A549 (cell line): Measurements from ENCODE around the gene SBK2. TPM values are rescaled to one million over a fixed set of nuclear protein-coding genes. Genes with fewer than 3 reads are reported as not detected.

ENCODE experiments used
- ATAC-seq, 2 experiments: fragments of 200-7000 bp in 1 of 2; fragments of >200 bp in 1 of 2; cut with Nextera tagmentation in 1 of 2; cut with Tn5 transposase in 1 of 2; 3 replicates each; pipeline versions ENCODE4 v1.8.0 to v1.9.1; 2018 to 2020; ENCODE audit warnings: mild to moderate bottlenecking in 1 of 2, moderate library complexity in 1 of 2
- CTCF ChIA-PET: fragments of 300-600 bp; sonication (Branson Sonifier 250); formaldehyde crosslinking; extraction: SDS; loops from one replicate; lab custom pipeline; 2021; ENCODE audit warnings: antibody characterized with exemption, inconsistent platforms; lab: Yijun Ruan, JAX
- POLR2A ChIA-PET: fragments of 350-600 bp; formaldehyde crosslinking; extraction: SDS; loops from one replicate; lab custom pipeline; 2021; ENCODE audit warnings: antibody characterized with exemption, inconsistent platforms; lab: Yijun Ruan, JAX
- DNase-seq, 2 experiments: peaks; one replicate each; pipeline versions ENCODE4 v3.0.0 to v3.0.0-alpha.2; 2011 to 2016; ENCODE audit warnings: low read depth in 1 of 2, low spot score in 1 of 2
- FAIRE-seq: peaks from 2 replicates; lab custom pipeline; 2011; peaks lifted over from hg19 to GRCh38; lab: Jason Lieb, UNC
- H3K27ac ChIP-seq, 2 experiments: fragments of >200 bp; sonication (Bioruptor Twin); formaldehyde crosslinking; 3 replicates each; pipeline ENCODE4 v1.5.1; 2016 to 2017
- H3K4me1 ChIP-seq: fragments of >200 bp; sonication (Bioruptor Twin); formaldehyde crosslinking; 3 replicates; pipeline ENCODE4 v1.6.1; 2016
- H3K4me2 ChIP-seq: fragments of >200 bp; sonication (Bioruptor Twin); formaldehyde crosslinking; 3 replicates; pipeline ENCODE4 v1.6.1; 2016
- H3K4me3 ChIP-seq: fragments of >200 bp; sonication (Bioruptor Twin); formaldehyde crosslinking; 3 replicates; pipeline ENCODE4 v1.5.1; 2016
- H3K9me3 ChIP-seq: fragments of >200 bp; sonication (Bioruptor Twin); formaldehyde crosslinking; 3 replicates; pipeline ENCODE4 v1.6.1; 2016
- BCL3 ChIP-seq: fragments of >200 bp; sonication (Bioruptor Twin); formaldehyde crosslinking; IDR thresholded peaks from 3 replicates; pipeline ENCODE4 v1.6.1; 2016
- BHLHE40 ChIP-seq: IDR thresholded peaks from 2 replicates; pipeline ENCODE4 v1.6.1; 2012; ENCODE audit warnings: low read depth, low read length, inconsistent platforms
- FOSB ChIP-seq: fragments of 250-450 bp; sonication (Bioruptor Pico); IDR thresholded peaks from 2 replicates; pipeline ENCODE4 v1.5.0; 2020; ENCODE audit warnings: mild to moderate bottlenecking, moderate library complexity
- FOSL2 ChIP-seq, 2 experiments: fragments of 450-650 bp in 1 of 2; fragments of >200 bp in 1 of 2; sonication (Bioruptor Twin) in 1 of 2; formaldehyde crosslinking; IDR thresholded peaks; 2 replicates each; pipeline versions ENCODE4 v1.5.0 to v1.6.1; 2016 to 2020; ENCODE audit warnings: mild to moderate bottlenecking in 1 of 2, moderate library complexity in 1 of 2
- HEYL ChIP-seq: fragments of 250-450 bp; sonication (Bioruptor Pico); IDR thresholded peaks from 2 replicates; pipeline ENCODE4 v1.8.0; 2021; ENCODE audit warnings: mild to moderate bottlenecking, moderate library complexity
- HOXB5 ChIP-seq: fragments of 250-450 bp; sonication (Bioruptor Pico); IDR thresholded peaks from 2 replicates; pipeline ENCODE4 v1.5.0; 2020; ENCODE audit warnings: mild to moderate bottlenecking, moderate library complexity
- JUN ChIP-seq, 2 experiments: fragments of >200 bp; sonication (Bioruptor Twin); formaldehyde crosslinking; IDR thresholded peaks; 2 replicates in 1 of 2; 3 replicates in 1 of 2; pipeline ENCODE4 v1.6.1; 2016 to 2017
- JUNB ChIP-seq: fragments of >200 bp; sonication (Bioruptor Twin); formaldehyde crosslinking; IDR thresholded peaks from 2 replicates; pipeline ENCODE4 v1.6.1; 2016
- NPAS2 ChIP-seq: fragments of 250-450 bp; sonication (Bioruptor Pico); IDR thresholded peaks from 2 replicates; pipeline ENCODE4 v1.8.0; 2022; ENCODE audit warnings: mild to moderate bottlenecking, moderate library complexity, borderline replicate concordance
- PHF8 ChIP-seq: fragments of 200-600 bp; sonication (generic); IDR thresholded peaks from 2 replicates; pipeline ENCODE4 v1.6.1; 2016; ENCODE audit warnings: low read depth, mild to moderate bottlenecking, antibody characterized with exemption, moderate library complexity, borderline replicate concordance
- POLR2AphosphoS2 ChIP-seq: conservative IDR thresholded peaks from 2 replicates; pipeline ENCODE4 v1.6.1; 2012; ENCODE audit warnings: low read length, improper control_type of control experiment, inconsistent platforms
- RAD21 ChIP-seq, 2 experiments: fragments of >200 bp in 1 of 2; sonication (Bioruptor Twin) in 1 of 2; formaldehyde crosslinking in 1 of 2; IDR thresholded peaks in 1 of 2; conservative IDR thresholded peaks in 1 of 2; 2 replicates in 1 of 2; 3 replicates in 1 of 2; pipeline ENCODE4 v1.6.1; 2012 to 2018; ENCODE audit warnings: inconsistent platforms in 1 of 2
- RCOR1 ChIP-seq: fragments of 150-350 bp; IDR thresholded peaks from 2 replicates; pipeline ENCODE4 v1.6.1; 2014; ENCODE audit warnings: antibody characterized with exemption, low read length, low read depth
- RNF2 ChIP-seq: fragments of 200-600 bp; sonication (generic); IDR thresholded peaks from 2 replicates; pipeline ENCODE4 v1.6.1; 2016; ENCODE audit warnings: low read depth, mild to moderate bottlenecking, antibody characterized with exemption, moderate library complexity, borderline replicate concordance
- TFCP2L1 ChIP-seq: fragments of 250-450 bp; sonication (Bioruptor Pico); IDR thresholded peaks from 2 replicates; pipeline ENCODE4 v1.5.0; 2021; ENCODE audit warnings: mild to moderate bottlenecking
- ZC3H11A ChIP-seq: fragments of 450-650 bp; IDR thresholded peaks from 2 replicates; pipeline ENCODE4 v1.6.1; 2014; ENCODE audit warnings: antibody characterized with exemption, mild to moderate bottlenecking
- ZFP36 ChIP-seq: fragments of 450-650 bp; IDR thresholded peaks from 2 replicates; pipeline ENCODE4 v1.6.1; 2014; ENCODE audit warnings: borderline replicate concordance; ENCODE audit not compliant: partially characterized antibody
- ZSCAN20 ChIP-seq: fragments of 250-450 bp; sonication (Bioruptor Pico); IDR thresholded peaks from 2 replicates; pipeline ENCODE4 v1.8.0; 2022; ENCODE audit warnings: mild to moderate bottlenecking, moderate library complexity
- WGBS: methylation state at CpG from one replicate; pipeline ENCODE4 v1.1.6; 2017; ENCODE audit errors: missing lambda C conversion rate; 5-methylcytosine and 5-hydroxymethylcytosine counted together
- polyA plus RNA-seq, 4 experiments: library from polyadenylated mRNA; depleted of rRNA in 3 of 4; stranded (reverse); fragments of >200 nt; fragmentation: RNase III in 1 of 4; extraction: RNeasy Plus Mini Kit Qiagen cat#74134 plus additional on column Dnase treatment in 1 of 4; gene quantifications; 2 replicates in 3 of 4; 3 replicates in 1 of 4; pipeline ENCODE4 v1.2.3, GENCODE V29; 2011 to 2017
- TF ChIP-seq, protein P1 (sequence below): fragments of >200 bp; sonication (Bioruptor Twin); formaldehyde crosslinking; IDR thresholded peaks from 2 replicates; pipeline ENCODE4 v1.6.1; 2016
- TF ChIP-seq, protein P2 (sequence below): IDR thresholded peaks from 2 replicates; pipeline ENCODE4 v1.6.1; 2012
- TF ChIP-seq, protein P3 (sequence below): fragments of 200-600 bp; sonication (generic); IDR thresholded peaks from 2 replicates; pipeline ENCODE4 v1.6.1; 2016; ENCODE audit warnings: antibody characterized with exemption, mild to moderate bottlenecking, moderate library complexity
- TF ChIP-seq, protein P4 (sequence below): IDR thresholded peaks from 2 replicates; pipeline ENCODE4 v1.6.1; 2012

Gene SBK2
- polyA plus RNA-seq, 2 of the 4 experiments (the other 2 are of a cell fraction): 0.89 to 1.1 TPM

GRCh38 chr19:55543567-55543966 lies 6.6 kb upstream of the SBK2 start:
- Histone ChIP-seq H3K9me3 (no peaks in the 10 kb centered on the region), H3K4me2 (no peak overlapping the region), H3K27ac (no peak overlapping the region), H3K4me3 (no peak overlapping the region), H3K4me1 (peaks cover 39% of the 10 kb centered on the region)
- FAIRE-seq (no peak), DNase-seq (no peak), ATAC-seq (no peak)
- 58% methylated on average over 4 of the region's 5 CpGs for WGBS
- ChIA-PET CTCF (interaction anchor here (1.4 kb wide), 1 partner anchor 26 kb away, joined by 5 read pairs; no protein-coding TSS in a partner anchor), POLR2A (no interaction called here)
- TF ChIP-seq, protein P1, sequence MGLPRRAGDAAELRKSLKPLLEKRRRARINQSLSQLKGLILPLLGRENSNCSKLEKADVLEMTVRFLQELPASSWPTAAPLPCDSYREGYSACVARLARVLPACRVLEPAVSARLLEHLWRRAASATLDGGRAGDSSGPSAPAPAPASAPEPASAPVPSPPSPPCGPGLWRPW: no peak
- TF ChIP-seq PHF8: no peak
- TF ChIP-seq TFCP2L1 (CRISPR knock-in tag): no peak
- TF ChIP-seq, protein P2, sequence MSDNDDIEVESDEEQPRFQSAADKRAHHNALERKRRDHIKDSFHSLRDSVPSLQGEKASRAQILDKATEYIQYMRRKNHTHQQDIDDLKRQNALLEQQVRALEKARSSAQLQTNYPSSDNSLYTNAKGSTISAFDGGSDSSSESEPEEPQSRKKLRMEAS: no peak
- no peak for TF ChIP-seq FOSB (CRISPR knock-in tag)
- no peak for TF ChIP-seq FOSL2 (IDR thresholded peaks at IDR 0.05)
- TF ChIP-seq FOSL2 (CRISPR knock-in tag; IDR thresholded peaks at IDR 0.05): no peak
- TF ChIP-seq, protein P3, sequence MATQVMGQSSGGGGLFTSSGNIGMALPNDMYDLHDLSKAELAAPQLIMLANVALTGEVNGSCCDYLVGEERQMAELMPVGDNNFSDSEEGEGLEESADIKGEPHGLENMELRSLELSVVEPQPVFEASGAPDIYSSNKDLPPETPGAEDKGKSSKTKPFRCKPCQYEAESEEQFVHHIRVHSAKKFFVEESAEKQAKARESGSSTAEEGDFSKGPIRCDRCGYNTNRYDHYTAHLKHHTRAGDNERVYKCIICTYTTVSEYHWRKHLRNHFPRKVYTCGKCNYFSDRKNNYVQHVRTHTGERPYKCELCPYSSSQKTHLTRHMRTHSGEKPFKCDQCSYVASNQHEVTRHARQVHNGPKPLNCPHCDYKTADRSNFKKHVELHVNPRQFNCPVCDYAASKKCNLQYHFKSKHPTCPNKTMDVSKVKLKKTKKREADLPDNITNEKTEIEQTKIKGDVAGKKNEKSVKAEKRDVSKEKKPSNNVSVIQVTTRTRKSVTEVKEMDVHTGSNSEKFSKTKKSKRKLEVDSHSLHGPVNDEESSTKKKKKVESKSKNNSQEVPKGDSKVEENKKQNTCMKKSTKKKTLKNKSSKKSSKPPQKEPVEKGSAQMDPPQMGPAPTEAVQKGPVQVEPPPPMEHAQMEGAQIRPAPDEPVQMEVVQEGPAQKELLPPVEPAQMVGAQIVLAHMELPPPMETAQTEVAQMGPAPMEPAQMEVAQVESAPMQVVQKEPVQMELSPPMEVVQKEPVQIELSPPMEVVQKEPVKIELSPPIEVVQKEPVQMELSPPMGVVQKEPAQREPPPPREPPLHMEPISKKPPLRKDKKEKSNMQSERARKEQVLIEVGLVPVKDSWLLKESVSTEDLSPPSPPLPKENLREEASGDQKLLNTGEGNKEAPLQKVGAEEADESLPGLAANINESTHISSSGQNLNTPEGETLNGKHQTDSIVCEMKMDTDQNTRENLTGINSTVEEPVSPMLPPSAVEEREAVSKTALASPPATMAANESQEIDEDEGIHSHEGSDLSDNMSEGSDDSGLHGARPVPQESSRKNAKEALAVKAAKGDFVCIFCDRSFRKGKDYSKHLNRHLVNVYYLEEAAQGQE: no peak
- TF ChIP-seq ZC3H11A: no peak

- POLR2A ChIA-PET: no interaction called here
- Histone ChIP-seq H3K9me3 (no peaks in the 10 kb centered on the region), H3K4me3 (no peak overlapping the region), H3K27ac (no peak overlapping the region), H3K4me2 (no peak overlapping the region), H3K4me1 (peaks cover 37% of the 10 kb centered on the region)
- FAIRE-seq (no peak), DNase-seq (no peak), ATAC-seq (no peak)
- TF ChIP-seq FOSB (CRISPR knock-in tag): no peak
- TF ChIP-seq JUNB: no peak
- no peak for TF ChIP-seq ZFP36
- TF ChIP-seq ZSCAN20 (CRISPR knock-in tag): no peak
- TF ChIP-seq, protein P1: no peak
- CTCF ChIA-PET: no interaction called here
- 93% methylated on average over 7 of the region's 7 CpGs for WGBS
Observed at GRCh38 chr19:55542292-55542855, 5.4 kb upstream of the SBK2 start.

DNA sequence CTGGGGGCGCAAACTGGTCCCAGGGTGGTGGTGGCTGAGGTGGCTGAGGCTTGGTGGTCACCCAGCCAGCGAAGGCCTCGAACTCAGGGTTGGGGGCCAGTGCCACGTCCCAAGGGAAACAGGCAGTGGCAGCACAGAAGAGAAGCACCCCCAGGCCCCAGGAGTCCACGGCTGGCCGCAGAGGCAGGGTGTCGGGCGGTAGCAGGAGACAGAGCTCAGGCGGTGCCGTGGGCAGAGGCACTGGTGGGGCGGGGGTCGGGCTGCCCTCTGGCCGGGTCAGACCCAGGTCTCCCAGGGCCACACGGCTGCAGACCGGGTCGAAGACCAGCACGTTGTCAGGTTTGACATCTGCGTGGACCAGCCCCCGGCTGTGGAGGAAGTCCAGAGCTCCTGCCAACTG lies 4.2 kb upstream of the SBK2 start:
- ATAC-seq (no peak), DNase-seq (no peak), FAIRE-seq (no peak)
- Histone ChIP-seq H3K4me1 (peaks cover 37% of the 10 kb centered on the region), H3K4me2 (no peak overlapping the region), H3K27ac (no peak overlapping the region), H3K9me3 (no peaks in the 10 kb centered on the region), H3K4me3 (no peak overlapping the region)
- POLR2A ChIA-PET: no interaction called here
- CTCF ChIA-PET: interaction anchor here (0.9 to 3.2 kb wide), 3 partner anchors 12 to 65 kb away, joined by 3 to 10 read pairs (median 3); partner anchors contain the start of gene ZNF865
- 88% methylated on average over 12 of the region's 19 CpGs for WGBS
- TF ChIP-seq RNF2 (no peak), BCL3 (no peak), ZC3H11A (no peak), JUN (IDR thresholded peaks at IDR 0.05) (no peak), BHLHE40 (no peak), ZFP36 (no peak), POLR2AphosphoS2 (no peak), HEYL (no peak), HOXB5 (CRISPR knock-in tag) (no peak), RAD21 (conservative IDR thresholded peaks at IDR 0.05 in 1 of 2, IDR thresholded peaks at IDR 0.05 in 1 of 2) (no peak), NPAS2 (no peak), RCOR1 (no peak)
- TF ChIP-seq, protein P3: no peak
- TF ChIP-seq, protein P4, sequence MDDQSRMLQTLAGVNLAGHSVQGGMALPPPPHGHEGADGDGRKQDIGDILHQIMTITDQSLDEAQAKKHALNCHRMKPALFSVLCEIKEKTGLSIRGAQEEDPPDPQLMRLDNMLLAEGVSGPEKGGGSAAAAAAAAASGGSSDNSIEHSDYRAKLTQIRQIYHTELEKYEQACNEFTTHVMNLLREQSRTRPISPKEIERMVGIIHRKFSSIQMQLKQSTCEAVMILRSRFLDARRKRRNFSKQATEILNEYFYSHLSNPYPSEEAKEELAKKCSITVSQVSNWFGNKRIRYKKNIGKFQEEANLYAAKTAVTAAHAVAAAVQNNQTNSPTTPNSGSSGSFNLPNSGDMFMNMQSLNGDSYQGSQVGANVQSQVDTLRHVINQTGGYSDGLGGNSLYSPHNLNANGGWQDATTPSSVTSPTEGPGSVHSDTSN: no peak
